Mucosa of descending colon (tissue), 3 donors: ENCODE data around the gene FCN3. TPM values are rescaled to one million over a fixed set of nuclear protein-coding genes. Genes with fewer than 3 reads are reported as not detected.
A peak's percentile ranks its signal among the peaks of the same experiment; 100 is the strongest.
"Not testable (repeated sequence)": the region's sequence is repeated elsewhere in the genome, so short reads cannot be mapped to it uniquely, and the experiment has no call there.

Experiments used
- ATAC-seq: fragments of 200-7000 bp; cut with Tn5 transposase; one replicate; pipeline ENCODE4 v1.9.1; 2020; ENCODE audit warnings: mild to moderate bottlenecking, moderate library complexity
- DNase-seq, 3 donors: peaks; one replicate each; pipeline ENCODE4 v3.0.0-alpha.2; 2020
- H3K36me3 ChIP-seq: fragments of 200-600 bp; one replicate; pipeline ENCODE4 v1.8.0; 2021; ENCODE audit warnings: low read depth, mild to moderate bottlenecking
- H3K4me1 ChIP-seq: fragments of 200-600 bp; one replicate; pipeline ENCODE4 v1.8.0; 2021; ENCODE audit warnings: low read depth, mild to moderate bottlenecking
- H3K4me3 ChIP-seq: fragments of 200-600 bp; one replicate; pipeline ENCODE4 v1.8.0; 2021; ENCODE audit warnings: mild to moderate bottlenecking
- H3K9me3 ChIP-seq: fragments of 200-600 bp; one replicate; pipeline ENCODE4 v1.8.0; 2021; ENCODE audit warnings: mild to moderate bottlenecking
- CTCF ChIP-seq: fragments of 200-600 bp; IDR thresholded peaks from one replicate; pipeline ENCODE4 v1.8.0; 2022; ENCODE audit warnings: antibody characterized with exemption, mild to moderate bottlenecking
- intact Hi-C, 2 donors: fragments of 100-400 bp; cut with DNase I in 1 of 2; cut with micrococcal nuclease in 1 of 2; formaldehyde crosslinking; loops; one replicate each; pipeline versions ENCODE4 v1.11.0 to v1.11.1; 2022; cut with DNase I, micrococcal nuclease
- total RNA-seq, 3 donors: library from RNA; stranded (reverse); fragmentation: NEBNext Ultra II Directional in 2 of 3; extraction: Animal tissue kit (Norgen Biotek cat#: 25700) in 2 of 3; gene quantifications; one replicate each; pipeline versions ENCODE4 v1.2.1 to v1.2.4, GENCODE V29; 2021 to 2023
- donor health status: DM: no; HTN: no; CAD: no; lungs with moderate emphysema.
- donor health status: DM: no; HTN: no; CAD: no.
- donor health status: DM: no; HTN: yes; CAD: no.

Gene FCN3
- total RNA-seq, 3 donors from 2014 or later: 0.60 to 0.79 TPM; not detected in 1

GRCh38 chr1:27406362-27406680 lies 31.7 kb upstream of the FCN3 start:
- intact Hi-C loops: no loop called here
- H3K36me3 ChIP-seq: no peaks in the 10 kb centered on the region
- DNase-seq: no peak
- ATAC-seq: no peak
- peaks cover 21% of the 10 kb centered on the region for H3K4me1 ChIP-seq
- H3K9me3 ChIP-seq: no peaks in the 10 kb centered on the region
- H3K4me3 ChIP-seq: no peak overlapping the region
- TF ChIP-seq CTCF: no peak

DNA sequence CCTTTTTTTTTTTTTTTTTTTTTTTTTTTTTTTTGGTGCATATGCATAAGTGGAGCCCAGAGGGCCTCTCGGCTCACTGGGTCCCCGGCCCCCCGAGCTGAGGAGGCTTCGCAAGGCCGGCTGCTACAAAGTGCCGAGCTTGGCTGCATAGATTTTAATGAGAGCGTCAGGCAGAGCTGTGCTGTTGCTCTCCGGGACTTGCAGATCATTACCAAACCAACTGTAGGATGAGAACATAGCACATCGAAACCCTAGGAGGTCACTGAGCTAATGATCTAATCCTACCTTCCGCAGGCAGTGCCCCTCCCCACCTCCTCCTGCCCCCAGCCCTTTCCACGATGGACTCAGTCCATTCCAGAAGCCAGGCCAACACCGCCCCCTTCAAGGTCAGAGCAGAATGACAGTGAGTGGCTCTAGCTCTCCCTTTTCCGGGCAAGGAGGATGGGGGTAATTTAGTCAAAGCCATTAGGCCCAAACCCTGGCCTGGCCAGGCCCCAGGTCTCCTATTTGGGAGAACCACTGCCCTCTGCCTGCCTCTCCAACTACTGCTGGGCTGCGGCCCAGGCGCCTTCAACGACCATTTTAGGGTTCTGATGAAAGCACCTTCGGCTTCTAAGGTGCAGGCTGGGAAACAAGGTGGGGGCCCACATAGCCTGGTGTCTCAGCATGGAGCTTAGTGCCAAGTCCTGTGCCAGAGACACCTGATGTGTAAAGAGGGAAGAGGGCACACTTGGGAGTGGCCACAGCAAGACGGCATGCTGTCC lies 31.2 kb upstream of the FCN3 start:
- H3K4me1 ChIP-seq: peaks cover 21% of the 10 kb centered on the region
- ATAC-seq, H3K4me3 ChIP-seq, intact Hi-C loops, H3K9me3 ChIP-seq, H3K36me3 ChIP-seq, DNase-seq: not testable (repeated sequence)

DNA sequence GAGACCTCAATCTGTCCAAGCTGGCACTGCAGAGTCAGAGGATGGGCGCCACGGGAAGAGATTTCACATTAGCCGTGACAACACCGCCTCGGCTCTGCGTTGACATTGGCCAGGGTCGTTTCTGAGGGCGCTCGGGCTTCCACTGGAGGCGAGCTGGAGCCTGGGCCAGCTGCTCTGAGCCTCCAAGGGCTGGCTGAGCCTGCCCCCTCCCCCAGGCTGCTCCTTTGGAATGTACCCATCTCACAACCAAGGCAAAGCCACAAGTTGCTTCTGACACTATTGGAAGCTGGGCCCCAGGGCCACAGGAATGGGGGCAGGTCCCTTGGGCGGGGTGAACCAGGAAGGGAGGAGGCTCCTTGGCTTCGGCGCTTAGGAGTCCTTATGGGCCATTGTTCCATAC lies 30.4 kb upstream of the FCN3 start:
- no peak for TF ChIP-seq CTCF
- H3K9me3 ChIP-seq: no peaks in the 10 kb centered on the region
- ATAC-seq: no peak
- H3K4me3 ChIP-seq: no peak overlapping the region
- intact Hi-C loops: no loop called here
- H3K4me1 ChIP-seq: peaks cover 21% of the 10 kb centered on the region
- H3K36me3 ChIP-seq: no peaks in the 10 kb centered on the region
- DNase-seq: no peak

- H3K4me3 ChIP-seq: no peak overlapping the region
- H3K36me3 ChIP-seq: no peaks in the 10 kb centered on the region
- no peaks in the 10 kb centered on the region for H3K9me3 ChIP-seq
- intact Hi-C loops: loop anchor here in 1 of 2 donors (5.0 kb wide), 1 partner anchor 198 kb away; the partner anchor contains the start of gene AHDC1
- no peak for TF ChIP-seq CTCF
- peaks cover 22% of the 10 kb centered on the region for H3K4me1 ChIP-seq
- DNase-seq (no peak), ATAC-seq (no peak)
Measured at GRCh38 chr1:27403931-27404330, 29.3 kb upstream of the FCN3 start.

GRCh38 chr1:27403065-27403726 lies 28.6 kb upstream of the FCN3 start:
- TF ChIP-seq CTCF: no peak
- Histone ChIP-seq H3K36me3 (no peaks in the 10 kb centered on the region), H3K4me1 (peaks cover 29% of the 10 kb centered on the region), H3K4me3 (no peak overlapping the region), H3K9me3 (no peaks in the 10 kb centered on the region)
- intact Hi-C loops: loop anchor here in 1 of 2 donors (5.0 kb wide), 1 partner anchor 199 kb away; the partner anchor contains the start of gene AHDC1
- DNase-seq (peak in 2 of 3 donors; percentile 59 to 78), ATAC-seq (peak; percentile 33)

DNA sequence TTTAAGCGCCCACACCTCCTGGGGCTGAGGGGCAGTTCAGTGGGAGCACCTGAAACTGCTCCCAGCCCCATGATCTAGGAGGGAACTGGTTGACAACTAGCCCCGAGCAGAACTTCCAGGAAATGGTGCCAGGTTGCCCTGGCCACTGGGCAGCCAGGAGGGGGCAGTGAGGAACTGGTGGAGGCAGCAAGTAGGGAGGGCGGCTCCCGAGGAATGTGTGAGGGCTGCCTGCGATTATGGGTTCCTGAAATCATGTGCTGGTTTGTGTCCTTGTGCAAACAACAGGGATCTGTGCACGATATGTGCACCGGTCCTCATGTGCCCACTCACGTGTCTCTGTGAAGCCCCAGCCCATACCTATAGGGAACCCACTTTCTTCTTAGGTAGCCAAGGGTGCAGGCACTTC lies 27.7 kb upstream of the FCN3 start:
- Histone ChIP-seq H3K4me1 (peaks cover 32% of the 10 kb centered on the region), H3K4me3 (no peak overlapping the region), H3K9me3 (no peaks in the 10 kb centered on the region), H3K36me3 (no peaks in the 10 kb centered on the region)
- DNase-seq (peak; percentile 80 to 83 (median 83)), ATAC-seq (peak; percentile 75)
- intact Hi-C loops: loop anchor here in 1 of 2 donors (5.0 kb wide), 1 partner anchor 200 kb away; the partner anchor contains the start of gene AHDC1
- TF ChIP-seq CTCF: peak; percentile 49
